ENCODE results near the gene LDLRAD3. TPM values are rescaled to one million over a fixed set of nuclear protein-coding genes. Genes with fewer than 3 reads are reported as not detected.

Gene LDLRAD3
- total and polyA plus RNA-seq, 7 donors: 5.9 to 20.7 (median 12.1) TPM

GRCh38 chr11:36015799-36016198 is 71.9 kb downstream of the LDLRAD3 start:
- Histone ChIP-seq H3K4me1 (peaks cover 21% of the 10 kb centered on the region), H3K27ac (peak overlapping the region; percentile 27), H3K9me3 (no peaks in the 10 kb centered on the region), H3K36me3 (ENCODE audit: insufficient read depth in 1 of 2, low read depth in 1 of 2) (no peaks in the 10 kb centered on the region), H3K4me3 (no peak overlapping the region), H3K27me3 (ENCODE audit: insufficient read depth in 3 of 3, low read length in 2 of 3) (no peaks in the 10 kb centered on the region)
- TF ChIP-seq CTCF (IDR thresholded peaks at IDR 0.05): no peak
- ATAC-seq (peak; percentile 24 to 71 (median 32)), DNase-seq (peak; percentile 56 to 75)
- intact Hi-C loops (cut with DNase I): no loop called here
- 17 to 31% (median 24%) methylated on average over 8 of the region's 8 CpGs for WGBS, 3 donors

GRCh38 chr11:36016263-36016662 is 72.4 kb downstream of the LDLRAD3 start:
- H3K9me3 ChIP-seq: no peaks in the 10 kb centered on the region
- ATAC-seq: no peak
- DNase-seq: no peak
- H3K4me1 ChIP-seq: peaks cover 21% of the 10 kb centered on the region
- no peaks in the 10 kb centered on the region for H3K27me3 ChIP-seq (ENCODE audit: insufficient read depth in 3 of 3, low read length in 2 of 3)
- H3K36me3 ChIP-seq (ENCODE audit: insufficient read depth in 1 of 2, low read depth in 1 of 2): no peaks in the 10 kb centered on the region
- H3K27ac ChIP-seq: no peak overlapping the region
- H3K4me3 ChIP-seq: no peak overlapping the region
- intact Hi-C loops (cut with DNase I): no loop called here
- WGBS, 3 donors: 93 to 100% (median 95%) methylated on average over 3 of the region's 3 CpGs
- no peak for TF ChIP-seq CTCF (IDR thresholded peaks at IDR 0.05)

- Histone ChIP-seq H3K27ac (no peak overlapping the region), H3K36me3 (ENCODE audit: insufficient read depth in 1 of 2, low read depth in 1 of 2) (no peaks in the 10 kb centered on the region), H3K4me3 (no peak overlapping the region), H3K27me3 (ENCODE audit: insufficient read depth in 3 of 3, low read length in 2 of 3) (no peaks in the 10 kb centered on the region), H3K9me3 (no peaks in the 10 kb centered on the region), H3K4me1 (peaks cover 21% of the 10 kb centered on the region)
- intact Hi-C loops (cut with DNase I): no loop called here
- WGBS, 3 donors: 97 to 100% (median 98%) methylated on average over 4 of the region's 4 CpGs
- DNase-seq (no peak), ATAC-seq (no peak)
- no peak for TF ChIP-seq CTCF (IDR thresholded peaks at IDR 0.05)
Measured at GRCh38 chr11:36016709-36017108, 72.8 kb downstream of the LDLRAD3 start.

GRCh38 chr11:36019005-36019596 is 75.2 kb downstream of the LDLRAD3 start:
- intact Hi-C loops (cut with DNase I): no loop called here
- H3K36me3 ChIP-seq (ENCODE audit: insufficient read depth in 1 of 2, low read depth in 1 of 2): no peaks in the 10 kb centered on the region
- DNase-seq (no peak), ATAC-seq (no peak)
- no peak overlapping the region for H3K27ac ChIP-seq
- TF ChIP-seq CTCF (IDR thresholded peaks at IDR 0.05): no peak
- H3K27me3 ChIP-seq (ENCODE audit: insufficient read depth in 3 of 3, low read length in 2 of 3): no peaks in the 10 kb centered on the region
- H3K9me3 ChIP-seq: no peaks in the 10 kb centered on the region
- H3K4me1 ChIP-seq: peaks cover 18% of the 10 kb centered on the region
- 67 to 83% (median 68%) methylated on average over 8 of the region's 8 CpGs for WGBS, 3 donors
- no peak overlapping the region for H3K4me3 ChIP-seq

GRCh38 chr11:36019722-36020121 is 75.9 kb downstream of the LDLRAD3 start:
- WGBS, 3 donors: 75 to 80% (median 76%) methylated on average over 3 to 4 of the region's 4 CpGs
- Histone ChIP-seq H3K9me3 (no peaks in the 10 kb centered on the region), H3K27me3 (ENCODE audit: insufficient read depth in 3 of 3, low read length in 2 of 3) (no peaks in the 10 kb centered on the region), H3K36me3 (ENCODE audit: insufficient read depth in 1 of 2, low read depth in 1 of 2) (no peaks in the 10 kb centered on the region), H3K4me1 (peaks cover 17% of the 10 kb centered on the region), H3K27ac (no peak overlapping the region), H3K4me3 (no peak overlapping the region)
- intact Hi-C loops (cut with DNase I): loop anchor here in 1 of 2 donors (10.0 kb wide), 1 partner anchor 195 kb away; no protein-coding TSS in a partner anchor
- ATAC-seq (peak; percentile 70 to 89 (median 75)), DNase-seq (peak in 1 of 2 donors; percentile 27)
- no peak for TF ChIP-seq CTCF (IDR thresholded peaks at IDR 0.05)

All from psoas muscle (tissue), 8 donors.